Endodermal cell (in vitro differentiated cells): ENCODE data around the gene NEDD4L. TPM values are rescaled to one million over a fixed set of nuclear protein-coding genes. Genes with fewer than 3 reads are reported as not detected.

Source experiments
- DNase-seq: peaks from one replicate; pipeline ENCODE4 v3.0.0-alpha.2; 2017
- H3K27ac ChIP-seq: 2 replicates; pipeline ENCODE4 v1.5.1; 2013; ENCODE audit warnings: mild to moderate bottlenecking, low read depth, low read length, moderate library complexity
- H3K27me3 ChIP-seq: 2 replicates; pipeline ENCODE4 v1.6.1; 2013; ENCODE audit warnings: mild to moderate bottlenecking, low read length, moderate library complexity; ENCODE audit not compliant: insufficient read depth, control insufficient read depth, poor library complexity, severe bottlenecking
- H3K36me3 ChIP-seq: 2 replicates; pipeline ENCODE4 v1.7.0; 2013; ENCODE audit warnings: mild to moderate bottlenecking, low read length, moderate library complexity; ENCODE audit not compliant: control insufficient read depth, insufficient read depth
- H3K4me1 ChIP-seq: one replicate; pipeline ENCODE4 v1.7.0; 2013; ENCODE audit warnings: low read length; ENCODE audit not compliant: control insufficient read depth, insufficient read depth
- H3K4me3 ChIP-seq: 2 replicates; pipeline ENCODE4 v1.5.1; 2013; ENCODE audit warnings: mild to moderate bottlenecking, low read length, moderate library complexity
- H3K9ac ChIP-seq: 2 replicates; pipeline ENCODE4 v1.6.1; 2013; ENCODE audit warnings: mild to moderate bottlenecking, low read length, moderate library complexity; ENCODE audit not compliant: poor library complexity, severe bottlenecking; ENCODE audit errors: extremely low read depth
- H3K9me3 ChIP-seq: 2 replicates; pipeline ENCODE4 v1.6.1; 2013; ENCODE audit warnings: mild to moderate bottlenecking, low read length, moderate library complexity; ENCODE audit not compliant: control insufficient read depth
- H3K27ac Mint-ChIP-seq: 2 replicates; pipeline ENCODE4 v1.8.0; 2020; ENCODE audit warnings: mixed read lengths
- H3K27me3 Mint-ChIP-seq: 2 replicates; pipeline ENCODE4 v1.8.0; 2021; ENCODE audit warnings: mild to moderate bottlenecking, mixed read lengths; ENCODE audit not compliant: insufficient read depth
- H3K36me3 Mint-ChIP-seq: 2 replicates; pipeline ENCODE4 v1.8.0; 2020; ENCODE audit warnings: low read depth, mixed read lengths
- H3K4me1 Mint-ChIP-seq: 2 replicates; pipeline ENCODE4 v1.8.0; 2020; ENCODE audit warnings: mixed read lengths
- H3K4me3 Mint-ChIP-seq: 2 replicates; pipeline ENCODE4 v1.8.0; 2020; ENCODE audit warnings: mild to moderate bottlenecking, moderate library complexity, mixed read lengths
- H3K9me3 Mint-ChIP-seq: 2 replicates; pipeline ENCODE4 v1.8.0; 2020; ENCODE audit warnings: mild to moderate bottlenecking, mixed read lengths
- WGBS, 2 experiments: methylation state at CpG; one replicate each; pipeline versions ENCODE4 v1.1.5 to v1.1.7; 2013; ENCODE audit warnings: missing lambda C conversion rate in 2 of 2, mixed read lengths in 1 of 2; ENCODE audit not compliant: insufficient coverage in 1 of 2, insufficient read length in 1 of 2; 5-methylcytosine and 5-hydroxymethylcytosine counted together
- total RNA-seq, 2 donors: library from RNA; stranded (reverse); fragmentation: NEBNext Ultra II Directional in 1 of 2; extraction: Animal tissue kit (Norgen Biotek cat#: 25700) in 1 of 2; gene quantifications; 2 replicates in 1 of 2; 3 replicates in 1 of 2; pipeline ENCODE4 v1.2.1, GENCODE V29; 2021
- TF ChIP-seq, protein P1 (sequence below): fragments of 200-600 bp; sonication (generic); conservative IDR thresholded peaks from 2 replicates; pipeline ENCODE4 v1.5.0; 2021; ENCODE audit warnings: antibody characterized with exemption, mild to moderate bottlenecking

NEDD4L gene
- total RNA-seq, 2 donors from 2014 or later = 70.5 to 75.3 TPM

DNA sequence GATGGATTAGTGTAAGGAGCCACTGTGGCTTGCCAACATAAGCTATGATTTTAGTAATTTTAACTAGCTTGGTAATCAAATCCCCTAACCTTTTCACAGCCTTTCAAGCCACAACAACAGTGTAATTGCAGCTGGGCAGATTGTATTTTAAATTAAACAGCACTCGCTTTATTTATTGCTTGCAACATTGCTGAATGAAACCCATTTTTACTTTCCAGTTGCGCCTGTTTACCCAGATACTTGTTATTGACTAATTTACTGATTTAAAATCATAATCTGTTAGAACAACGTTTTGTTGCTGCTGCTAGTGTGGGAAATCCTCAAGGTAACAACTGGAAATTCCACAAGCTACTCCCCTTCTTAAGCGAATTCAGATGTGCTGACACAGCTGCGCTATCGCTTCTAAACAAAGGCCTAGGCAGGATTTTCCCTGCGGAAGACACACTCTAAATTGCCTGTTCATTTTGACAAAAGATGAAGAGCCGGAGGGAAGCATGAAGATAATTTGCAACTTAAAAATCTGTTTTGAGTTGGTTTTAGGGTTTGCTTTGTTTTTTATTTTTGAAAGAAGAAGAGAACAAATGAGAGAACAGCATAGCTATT, 300.9 kb downstream of the NEDD4L start:
- H3K9me3 ChIP-seq = no peaks in the 10 kb centered on the region
- peaks cover 25% of the 10 kb centered on the region for H3K36me3 ChIP-seq
- no peak overlapping the region for H3K4me3 ChIP-seq
- Mint-ChIP-seq H3K9me3 (no peaks in the 10 kb centered on the region), H3K27me3 (no peaks in the 10 kb centered on the region), H3K4me1 (peaks cover 18% of the 10 kb centered on the region), H3K4me3 (no peak overlapping the region), H3K27ac (peak overlapping the region; percentile 80), H3K36me3 (peaks cover 24% of the 10 kb centered on the region)
- no peaks in the 10 kb centered on the region for H3K27me3 ChIP-seq
- 58 to 70% methylated on average over 4 to 8 of the region's 8 CpGs for WGBS, 2 experiments
- H3K27ac ChIP-seq = peak overlapping the region; percentile 69
- TF ChIP-seq, protein P1, sequence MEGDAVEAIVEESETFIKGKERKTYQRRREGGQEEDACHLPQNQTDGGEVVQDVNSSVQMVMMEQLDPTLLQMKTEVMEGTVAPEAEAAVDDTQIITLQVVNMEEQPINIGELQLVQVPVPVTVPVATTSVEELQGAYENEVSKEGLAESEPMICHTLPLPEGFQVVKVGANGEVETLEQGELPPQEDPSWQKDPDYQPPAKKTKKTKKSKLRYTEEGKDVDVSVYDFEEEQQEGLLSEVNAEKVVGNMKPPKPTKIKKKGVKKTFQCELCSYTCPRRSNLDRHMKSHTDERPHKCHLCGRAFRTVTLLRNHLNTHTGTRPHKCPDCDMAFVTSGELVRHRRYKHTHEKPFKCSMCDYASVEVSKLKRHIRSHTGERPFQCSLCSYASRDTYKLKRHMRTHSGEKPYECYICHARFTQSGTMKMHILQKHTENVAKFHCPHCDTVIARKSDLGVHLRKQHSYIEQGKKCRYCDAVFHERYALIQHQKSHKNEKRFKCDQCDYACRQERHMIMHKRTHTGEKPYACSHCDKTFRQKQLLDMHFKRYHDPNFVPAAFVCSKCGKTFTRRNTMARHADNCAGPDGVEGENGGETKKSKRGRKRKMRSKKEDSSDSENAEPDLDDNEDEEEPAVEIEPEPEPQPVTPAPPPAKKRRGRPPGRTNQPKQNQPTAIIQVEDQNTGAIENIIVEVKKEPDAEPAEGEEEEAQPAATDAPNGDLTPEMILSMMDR = no peak
- peaks cover 5% of the 10 kb centered on the region for H3K4me1 ChIP-seq
- H3K9ac ChIP-seq = peak overlapping the region; percentile 22
- DNase-seq = no peak

DNA sequence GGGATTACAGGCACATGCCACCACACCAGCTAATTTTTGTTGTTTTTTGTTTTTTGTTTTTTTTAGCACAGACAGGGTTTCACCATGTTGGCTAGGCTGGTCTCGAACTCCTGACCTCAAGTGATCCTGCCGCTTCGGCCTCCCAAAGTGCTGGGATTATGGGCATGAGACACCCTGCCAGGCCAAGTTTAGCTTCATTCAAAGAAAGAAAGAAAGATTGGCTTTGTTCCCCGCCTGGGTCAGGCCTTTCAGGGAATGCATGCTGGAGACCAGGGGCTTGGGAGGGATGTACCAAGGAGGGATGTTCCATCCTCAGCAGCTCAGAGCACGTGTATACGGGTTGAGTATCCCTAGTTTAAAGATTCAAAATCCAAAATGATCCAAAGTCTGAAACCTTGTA, 301.8 kb downstream of the NEDD4L start:
- 79 to 86% methylated on average over 5 to 6 of the region's 6 CpGs for WGBS, 2 experiments
- H3K36me3 Mint-ChIP-seq = peaks cover 32% of the 10 kb centered on the region
- no peak for DNase-seq
- H3K9me3 Mint-ChIP-seq = no peaks in the 10 kb centered on the region
- no peaks in the 10 kb centered on the region for H3K27me3 ChIP-seq
- H3K4me1 Mint-ChIP-seq = peaks cover 18% of the 10 kb centered on the region
- peaks cover 5% of the 10 kb centered on the region for H3K4me1 ChIP-seq
- H3K4me3 ChIP-seq = no peak overlapping the region
- TF ChIP-seq, protein P1 = no peak
- no peak overlapping the region for H3K9ac ChIP-seq
- H3K27ac ChIP-seq = peak overlapping the region; percentile 21
- H3K9me3 ChIP-seq = no peaks in the 10 kb centered on the region
- no peaks in the 10 kb centered on the region for H3K27me3 Mint-ChIP-seq
- peaks cover 32% of the 10 kb centered on the region for H3K36me3 ChIP-seq
- H3K4me3 Mint-ChIP-seq = no peak overlapping the region
- no peak overlapping the region for H3K27ac Mint-ChIP-seq

DNA sequence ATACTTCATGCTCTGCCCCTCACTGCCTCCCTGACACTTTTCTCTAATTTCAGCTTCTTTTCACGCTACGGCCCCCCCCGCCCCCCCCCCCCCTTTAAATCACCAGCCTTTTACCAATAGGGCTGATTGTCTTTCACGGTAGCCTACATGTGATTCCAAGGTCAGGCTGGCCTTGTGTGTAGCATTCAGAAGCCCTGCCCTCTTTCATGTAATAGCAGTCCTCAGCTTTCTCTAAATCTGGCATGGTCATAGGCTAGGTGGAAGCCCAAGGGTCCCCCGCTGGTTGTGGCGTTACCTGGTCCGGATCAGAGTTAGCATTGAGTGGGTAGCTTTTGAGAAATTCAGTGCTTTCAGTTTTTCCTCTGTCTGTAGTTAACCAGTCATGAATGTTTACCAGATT, 303.1 kb downstream of the NEDD4L start:
- H3K36me3 Mint-ChIP-seq = peaks cover 40% of the 10 kb centered on the region
- 91 to 94% methylated on average over 3 to 4 of the region's 7 CpGs for WGBS, 2 experiments
- H3K27me3 ChIP-seq = no peaks in the 10 kb centered on the region
- DNase-seq = no peak
- no peak overlapping the region for H3K4me3 Mint-ChIP-seq
- H3K9me3 ChIP-seq = no peaks in the 10 kb centered on the region
- TF ChIP-seq, protein P1 = no peak
- no peak overlapping the region for H3K4me3 ChIP-seq
- H3K36me3 ChIP-seq = peaks cover 32% of the 10 kb centered on the region
- H3K27ac ChIP-seq = no peak overlapping the region
- no peaks in the 10 kb centered on the region for H3K27me3 Mint-ChIP-seq
- no peaks in the 10 kb centered on the region for H3K9me3 Mint-ChIP-seq
- H3K9ac ChIP-seq = no peak overlapping the region
- no peak overlapping the region for H3K27ac Mint-ChIP-seq
- H3K4me1 ChIP-seq = peaks cover 5% of the 10 kb centered on the region
- peaks cover 9% of the 10 kb centered on the region for H3K4me1 Mint-ChIP-seq
